HG03135 (cell line): ENCODE data around the gene CFAP45.
A peak's percentile ranks its signal among the peaks of the same experiment; 100 is the strongest.

Experiments used
- ATAC-seq: cut with Tn5 transposase; IDR thresholded peaks from one replicate; pipeline ENCODE4 v1.9.1; 2021; ENCODE audit warnings: mild to moderate bottlenecking, moderate library complexity; ENCODE audit not compliant: unreplicated experiment

CFAP45 gene

GRCh38 chr1:159830722-159831121, 69.2 kb downstream of the CFAP45 start:
- no peak for ATAC-seq

GRCh38 chr1:159829822-159830465, 70.0 kb downstream of the CFAP45 start:
- no peak for ATAC-seq

- ATAC-seq = peak; percentile 83
Observed at GRCh38 chr1:159829273-159829634, 70.7 kb downstream of the CFAP45 start.

- ATAC-seq = no peak
Observed at GRCh38 chr1:159828581-159829272, 71.2 kb downstream of the CFAP45 start.

GRCh38 chr1:159828176-159828575, 71.8 kb downstream of the CFAP45 start:
- no peak for ATAC-seq

- ATAC-seq = no peak
Observed at GRCh38 chr1:159827549-159827948, 72.4 kb downstream of the CFAP45 start.

GRCh38 chr1:159827102-159827490, 72.9 kb downstream of the CFAP45 start:
- no peak for ATAC-seq

GRCh38 chr1:159826441-159827101, 73.4 kb downstream of the CFAP45 start, which contains the start of gene SLAMF8:
Gene SLAMF8 (plus strand): TSS chr1:159826873. CDS start chr1:159826899, 26 bp downstream.
- no peak for ATAC-seq

- ATAC-seq = no peak
Observed at GRCh38 chr1:159825564-159825963, 74.4 kb downstream of the CFAP45 start.

GRCh38 chr1:159823406-159823805, 76.6 kb downstream of the CFAP45 start:
- no peak for ATAC-seq
